Measurements from ENCODE around the gene BRPF3. TPM values are rescaled to one million over a fixed set of nuclear protein-coding genes. Genes with fewer than 3 reads are reported as not detected.

The BRPF3 gene
- total RNA-seq, 1 experiment from 2014 or later = 16.2 TPM

- no peaks in the 10 kb centered on the region for H3K9me2 ChIP-seq (replicated peaks; ENCODE audit: insufficient read depth, low read length)
- DNase-seq = peak; percentile 45
- H3K4me1 ChIP-seq (ENCODE audit: low read length) = peaks cover 17% of the 10 kb centered on the region
- peak overlapping the region; percentile 72 for H3K4me3 ChIP-seq (ENCODE audit: low read length)
- H3K9me3 ChIP-seq (ENCODE audit: low read length) = no peaks in the 10 kb centered on the region
- H3K4me2 ChIP-seq (ENCODE audit: low read depth, low read length, poor library complexity, severe bottlenecking) = peak overlapping the region; percentile 89
- peak overlapping the region; percentile 52; the same call in 1 of the 2 replicates for H2AFZ ChIP-seq (ENCODE audit: low read length)
- no peaks in the 10 kb centered on the region for H4K20me1 ChIP-seq (ENCODE audit: insufficient read depth, low read depth, low read length)
- H3K36me3 ChIP-seq (ENCODE audit: insufficient read depth, low read length) = 0 out of 2 replicates have a peak, but pooled peaks cover 1% of the 10 kb centered on the region
- H3K79me2 ChIP-seq (ENCODE audit: low read length) = peaks cover 14% of the 10 kb centered on the region
- no peaks in the 10 kb centered on the region for H3K27me3 ChIP-seq (ENCODE audit: low read length)
- no peak overlapping the region for H3K27ac ChIP-seq (ENCODE audit: low read length)
- peak overlapping the region; percentile 85 for H3K9ac ChIP-seq (ENCODE audit: low read length)
Measured at GRCh38 chr6:36195471-36196112, 952 bp upstream of the BRPF3 start.

- Histone ChIP-seq H3K9ac (ENCODE audit: low read length) (peak overlapping the region; percentile 85), H3K27ac (ENCODE audit: low read length) (no peak overlapping the region), H3K36me3 (ENCODE audit: insufficient read depth, low read length) (0 out of 2 replicates have a peak, but pooled peaks cover 3% of the 10 kb centered on the region), H3K4me3 (ENCODE audit: low read length) (peak overlapping the region; percentile 72), H3K4me1 (ENCODE audit: low read length) (peaks cover 25% of the 10 kb centered on the region), H3K9me3 (ENCODE audit: low read length) (no peaks in the 10 kb centered on the region), H3K79me2 (ENCODE audit: low read length) (peaks cover 14% of the 10 kb centered on the region), H3K27me3 (ENCODE audit: low read length) (no peaks in the 10 kb centered on the region), H2AFZ (ENCODE audit: low read length) (peak overlapping the region; percentile 75), H3K9me2 (replicated peaks; ENCODE audit: insufficient read depth, low read length) (no peaks in the 10 kb centered on the region), H4K20me1 (ENCODE audit: insufficient read depth, low read depth, low read length) (no peaks in the 10 kb centered on the region), H3K4me2 (ENCODE audit: low read depth, low read length, poor library complexity, severe bottlenecking) (peak overlapping the region; percentile 89)
- peak; percentile 99 for DNase-seq
Measured at GRCh38 chr6:36196880-36197548, 470 bp downstream of the BRPF3 start.

- Histone ChIP-seq H4K20me1 (ENCODE audit: insufficient read depth, low read depth, low read length) (no peaks in the 10 kb centered on the region), H3K4me2 (ENCODE audit: low read depth, low read length, poor library complexity, severe bottlenecking) (peak overlapping the region; percentile 73), H3K36me3 (ENCODE audit: insufficient read depth, low read length) (0 out of 2 replicates have a peak, but pooled peaks cover 3% of the 10 kb centered on the region), H3K9me2 (replicated peaks; ENCODE audit: insufficient read depth, low read length) (no peaks in the 10 kb centered on the region), H3K4me1 (ENCODE audit: low read length) (peaks cover 25% of the 10 kb centered on the region), H3K9me3 (ENCODE audit: low read length) (no peaks in the 10 kb centered on the region), H3K27me3 (ENCODE audit: low read length) (no peaks in the 10 kb centered on the region), H3K27ac (ENCODE audit: low read length) (no peak overlapping the region), H3K4me3 (ENCODE audit: low read length) (peak overlapping the region; percentile 72), H3K79me2 (ENCODE audit: low read length) (peaks cover 14% of the 10 kb centered on the region), H3K9ac (ENCODE audit: low read length) (peak overlapping the region; percentile 85), H2AFZ (ENCODE audit: low read length) (no peak overlapping the region)
- no peak for DNase-seq
Measured at GRCh38 chr6:36197739-36198221, 1.2 kb downstream of the BRPF3 start.

DNA sequence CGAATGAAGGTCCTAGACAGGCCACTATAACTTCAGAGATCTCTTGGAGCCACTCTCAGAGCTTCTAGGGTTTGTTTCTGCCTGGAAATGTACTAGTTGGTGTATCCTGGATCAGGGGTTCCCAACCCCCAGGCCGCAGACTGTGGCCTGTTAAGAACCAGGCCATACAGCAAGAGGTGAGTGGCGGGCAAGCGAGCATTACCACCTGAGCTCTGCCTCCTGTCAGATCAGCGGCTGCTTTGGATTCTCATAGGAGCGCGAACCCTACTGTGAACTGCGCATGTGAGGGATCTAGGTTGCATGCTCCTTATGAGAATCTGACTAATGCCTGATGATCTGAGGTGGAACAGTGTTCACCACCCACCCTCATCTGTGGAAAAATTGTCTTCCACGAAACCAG is 2.4 kb downstream of the BRPF3 start:
- Histone ChIP-seq H2AFZ (ENCODE audit: low read length) (no peak overlapping the region), H3K4me3 (ENCODE audit: low read length) (no peak overlapping the region), H3K27me3 (ENCODE audit: low read length) (no peaks in the 10 kb centered on the region), H3K36me3 (ENCODE audit: insufficient read depth, low read length) (0 out of 2 replicates have a peak, but pooled peaks cover 3% of the 10 kb centered on the region), H3K4me1 (ENCODE audit: low read length) (peaks cover 25% of the 10 kb centered on the region), H3K9me3 (ENCODE audit: low read length) (no peaks in the 10 kb centered on the region), H3K9me2 (replicated peaks; ENCODE audit: insufficient read depth, low read length) (no peaks in the 10 kb centered on the region), H3K4me2 (ENCODE audit: low read depth, low read length, poor library complexity, severe bottlenecking) (no peak overlapping the region), H4K20me1 (ENCODE audit: insufficient read depth, low read depth, low read length) (no peaks in the 10 kb centered on the region), H3K9ac (ENCODE audit: low read length) (no peak overlapping the region), H3K79me2 (ENCODE audit: low read length) (peaks cover 14% of the 10 kb centered on the region), H3K27ac (ENCODE audit: low read length) (no peak overlapping the region)
- DNase-seq = no peak

- Histone ChIP-seq H3K4me2 (ENCODE audit: low read depth, low read length, poor library complexity, severe bottlenecking) (no peak overlapping the region), H3K9me2 (replicated peaks; ENCODE audit: insufficient read depth, low read length) (no peaks in the 10 kb centered on the region), H3K27ac (ENCODE audit: low read length) (no peak overlapping the region), H3K36me3 (ENCODE audit: insufficient read depth, low read length) (0 out of 2 replicates have a peak, but pooled peaks cover 3% of the 10 kb centered on the region), H3K9ac (ENCODE audit: low read length) (no peak overlapping the region), H4K20me1 (ENCODE audit: insufficient read depth, low read depth, low read length) (no peaks in the 10 kb centered on the region), H3K4me1 (ENCODE audit: low read length) (peaks cover 25% of the 10 kb centered on the region), H3K9me3 (ENCODE audit: low read length) (no peaks in the 10 kb centered on the region), H3K4me3 (ENCODE audit: low read length) (no peak overlapping the region), H3K79me2 (ENCODE audit: low read length) (peaks cover 14% of the 10 kb centered on the region), H2AFZ (ENCODE audit: low read length) (no peak overlapping the region), H3K27me3 (ENCODE audit: low read length) (no peaks in the 10 kb centered on the region)
- no peak for DNase-seq
Measured at GRCh38 chr6:36200154-36200891, 3.8 kb downstream of the BRPF3 start.

DNA sequence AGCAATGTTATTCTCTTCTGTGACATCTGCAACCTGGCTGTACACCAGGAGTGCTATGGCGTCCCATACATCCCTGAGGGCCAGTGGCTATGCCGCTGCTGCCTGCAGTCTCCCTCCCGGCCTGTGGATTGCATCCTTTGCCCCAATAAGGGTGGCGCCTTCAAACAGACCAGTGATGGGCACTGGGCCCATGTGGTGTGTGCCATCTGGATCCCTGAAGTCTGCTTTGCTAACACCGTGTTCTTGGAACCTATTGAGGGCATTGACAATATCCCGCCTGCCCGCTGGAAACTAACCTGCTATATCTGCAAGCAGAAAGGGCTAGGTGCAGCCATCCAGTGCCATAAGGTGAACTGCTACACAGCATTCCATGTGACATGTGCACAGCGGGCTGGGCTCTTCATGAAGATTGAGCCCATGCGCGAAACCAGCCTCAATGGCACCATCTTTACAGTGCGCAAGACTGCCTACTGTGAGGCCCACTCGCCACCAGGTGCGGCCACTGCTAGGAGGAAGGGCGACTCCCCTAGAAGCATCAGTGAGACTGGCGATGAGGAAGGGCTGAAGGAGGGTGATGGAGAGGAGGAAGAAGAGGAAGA is 4.6 kb downstream of the BRPF3 start:
- no peak overlapping the region for H2AFZ ChIP-seq (ENCODE audit: low read length)
- H3K4me1 ChIP-seq (ENCODE audit: low read length) = peaks cover 19% of the 10 kb centered on the region
- H4K20me1 ChIP-seq (ENCODE audit: insufficient read depth, low read depth, low read length) = no peaks in the 10 kb centered on the region
- H3K79me2 ChIP-seq (ENCODE audit: low read length) = peaks cover 14% of the 10 kb centered on the region
- 0 out of 2 replicates have a peak, but pooled peaks cover 3% of the 10 kb centered on the region for H3K36me3 ChIP-seq (ENCODE audit: insufficient read depth, low read length)
- DNase-seq = no peak
- H3K4me3 ChIP-seq (ENCODE audit: low read length) = no peak overlapping the region
- H3K27me3 ChIP-seq (ENCODE audit: low read length) = no peaks in the 10 kb centered on the region
- H3K9ac ChIP-seq (ENCODE audit: low read length) = no peak overlapping the region
- H3K9me2 ChIP-seq (replicated peaks; ENCODE audit: insufficient read depth, low read length) = no peaks in the 10 kb centered on the region
- H3K4me2 ChIP-seq (ENCODE audit: low read depth, low read length, poor library complexity, severe bottlenecking) = no peak overlapping the region
- no peak overlapping the region for H3K27ac ChIP-seq (ENCODE audit: low read length)
- H3K9me3 ChIP-seq (ENCODE audit: low read length) = no peaks in the 10 kb centered on the region

DNA sequence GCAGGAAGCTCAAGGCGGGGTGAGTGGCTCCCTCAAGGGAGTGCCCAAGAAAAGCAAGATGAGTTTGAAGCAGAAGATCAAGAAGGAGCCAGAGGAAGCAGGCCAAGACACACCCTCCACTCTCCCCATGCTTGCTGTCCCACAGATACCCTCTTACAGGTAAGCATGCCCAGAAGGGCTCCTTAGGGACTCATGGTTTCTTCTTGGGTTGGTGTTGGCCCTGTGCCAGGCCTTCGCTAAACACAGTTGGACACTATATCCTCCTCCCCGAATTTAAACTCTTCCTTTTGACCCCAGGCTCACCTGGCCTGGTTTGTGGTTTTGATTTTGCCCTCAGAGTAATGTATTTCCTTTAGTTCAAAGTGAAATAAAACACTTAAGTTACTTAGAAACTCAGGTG is 5.1 kb downstream of the BRPF3 start:
- Histone ChIP-seq H3K4me3 (ENCODE audit: low read length) (no peak overlapping the region), H3K4me1 (ENCODE audit: low read length) (peaks cover 18% of the 10 kb centered on the region), H3K9me2 (replicated peaks; ENCODE audit: insufficient read depth, low read length) (no peaks in the 10 kb centered on the region), H3K4me2 (ENCODE audit: low read depth, low read length, poor library complexity, severe bottlenecking) (no peak overlapping the region), H3K79me2 (ENCODE audit: low read length) (peaks cover 14% of the 10 kb centered on the region), H3K36me3 (ENCODE audit: insufficient read depth, low read length) (0 out of 2 replicates have a peak, but pooled peaks cover 3% of the 10 kb centered on the region), H2AFZ (ENCODE audit: low read length) (no peak overlapping the region), H4K20me1 (ENCODE audit: insufficient read depth, low read depth, low read length) (no peaks in the 10 kb centered on the region), H3K27me3 (ENCODE audit: low read length) (no peaks in the 10 kb centered on the region), H3K9me3 (ENCODE audit: low read length) (no peaks in the 10 kb centered on the region), H3K27ac (ENCODE audit: low read length) (no peak overlapping the region), H3K9ac (ENCODE audit: low read length) (no peak overlapping the region)
- no peak for DNase-seq
